22Rv1 (cell line): Measurements from ENCODE around the gene SREK1IP1.
"Not testable (repeated sequence)": the region's sequence is repeated elsewhere in the genome, so short reads cannot be mapped to it uniquely, and the experiment has no call there.

ENCODE experiments used
- H3K27ac ChIP-seq: fragments of 450-650 bp; 2 replicates; pipeline ENCODE4 v1.5.1; 2017
- ZFX ChIP-seq: fragments of 450-650 bp; IDR thresholded peaks from 2 replicates; pipeline ENCODE4 v1.6.1; 2017; ENCODE audit warnings: antibody characterized with exemption, borderline replicate concordance
- TF ChIP-seq, protein P1 (sequence below): fragments of 450-650 bp; IDR thresholded peaks from 2 replicates; pipeline ENCODE4 v1.5.1; 2017; ENCODE audit warnings: mild to moderate bottlenecking

Gene SREK1IP1

DNA sequence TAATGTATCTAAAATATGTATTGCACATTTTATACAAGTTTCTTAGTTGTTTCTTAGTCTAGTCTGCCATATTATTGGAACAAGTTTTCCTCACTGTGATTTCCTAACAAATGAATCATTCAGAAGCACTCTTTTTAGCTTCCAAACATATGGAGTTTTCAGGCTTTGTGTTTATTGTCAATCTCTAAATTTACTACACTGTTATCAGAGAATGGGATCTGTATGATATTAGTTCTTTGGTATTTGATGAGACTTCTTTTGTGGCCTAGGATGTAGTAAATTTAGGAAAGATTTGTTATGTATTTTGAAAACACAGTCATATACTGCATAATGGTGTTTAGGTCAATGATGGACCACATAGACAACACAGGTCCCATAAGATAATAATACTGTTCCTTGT, 25.7 kb downstream of the SREK1IP1 start:
- TF ChIP-seq, protein P1, sequence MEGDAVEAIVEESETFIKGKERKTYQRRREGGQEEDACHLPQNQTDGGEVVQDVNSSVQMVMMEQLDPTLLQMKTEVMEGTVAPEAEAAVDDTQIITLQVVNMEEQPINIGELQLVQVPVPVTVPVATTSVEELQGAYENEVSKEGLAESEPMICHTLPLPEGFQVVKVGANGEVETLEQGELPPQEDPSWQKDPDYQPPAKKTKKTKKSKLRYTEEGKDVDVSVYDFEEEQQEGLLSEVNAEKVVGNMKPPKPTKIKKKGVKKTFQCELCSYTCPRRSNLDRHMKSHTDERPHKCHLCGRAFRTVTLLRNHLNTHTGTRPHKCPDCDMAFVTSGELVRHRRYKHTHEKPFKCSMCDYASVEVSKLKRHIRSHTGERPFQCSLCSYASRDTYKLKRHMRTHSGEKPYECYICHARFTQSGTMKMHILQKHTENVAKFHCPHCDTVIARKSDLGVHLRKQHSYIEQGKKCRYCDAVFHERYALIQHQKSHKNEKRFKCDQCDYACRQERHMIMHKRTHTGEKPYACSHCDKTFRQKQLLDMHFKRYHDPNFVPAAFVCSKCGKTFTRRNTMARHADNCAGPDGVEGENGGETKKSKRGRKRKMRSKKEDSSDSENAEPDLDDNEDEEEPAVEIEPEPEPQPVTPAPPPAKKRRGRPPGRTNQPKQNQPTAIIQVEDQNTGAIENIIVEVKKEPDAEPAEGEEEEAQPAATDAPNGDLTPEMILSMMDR = no peak
- TF ChIP-seq ZFX = no peak
- H3K27ac ChIP-seq = no peak overlapping the region

DNA sequence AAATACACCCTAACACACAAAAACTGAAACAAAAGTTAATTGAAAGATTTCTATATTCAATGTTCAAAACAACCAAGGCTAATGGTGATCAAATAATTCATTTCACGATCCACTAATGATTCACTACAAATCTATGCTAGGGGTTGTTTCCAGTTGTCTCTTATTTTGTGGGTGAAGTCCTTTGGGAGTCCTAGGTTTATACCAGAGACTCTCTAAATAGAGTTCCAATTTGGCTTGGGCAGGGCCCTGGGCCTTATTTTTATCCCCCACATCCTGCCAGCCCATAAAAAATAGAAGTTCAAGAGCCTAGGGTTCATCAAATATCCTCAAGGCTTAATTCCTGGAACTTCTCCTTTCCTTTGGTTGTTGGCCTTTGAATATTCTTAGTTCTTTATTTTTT, 26.1 kb downstream of the SREK1IP1 start:
- no peak overlapping the region for H3K27ac ChIP-seq
- TF ChIP-seq, protein P1 = no peak
- no peak for TF ChIP-seq ZFX

DNA sequence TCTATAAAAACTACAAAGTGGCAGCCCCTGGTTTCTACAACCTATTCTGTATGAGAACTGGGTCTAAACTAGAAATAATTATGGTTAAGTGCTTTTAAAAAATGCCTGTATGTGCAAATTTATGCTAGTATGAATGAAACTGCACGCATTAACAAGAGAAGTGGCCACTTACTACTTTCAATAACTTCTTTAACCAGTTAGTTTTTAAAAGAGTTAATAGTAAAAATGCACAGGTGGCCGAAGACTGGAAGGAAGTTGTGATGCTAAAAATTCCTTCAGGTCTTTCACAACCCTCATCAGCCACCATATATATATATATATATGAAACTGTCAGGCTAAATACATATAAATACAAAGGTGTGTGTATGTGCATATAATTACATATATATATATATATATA, 41.3 kb downstream of the SREK1IP1 start:
- TF ChIP-seq, protein P1 = no peak
- TF ChIP-seq ZFX = no peak
- no peak overlapping the region for H3K27ac ChIP-seq

DNA sequence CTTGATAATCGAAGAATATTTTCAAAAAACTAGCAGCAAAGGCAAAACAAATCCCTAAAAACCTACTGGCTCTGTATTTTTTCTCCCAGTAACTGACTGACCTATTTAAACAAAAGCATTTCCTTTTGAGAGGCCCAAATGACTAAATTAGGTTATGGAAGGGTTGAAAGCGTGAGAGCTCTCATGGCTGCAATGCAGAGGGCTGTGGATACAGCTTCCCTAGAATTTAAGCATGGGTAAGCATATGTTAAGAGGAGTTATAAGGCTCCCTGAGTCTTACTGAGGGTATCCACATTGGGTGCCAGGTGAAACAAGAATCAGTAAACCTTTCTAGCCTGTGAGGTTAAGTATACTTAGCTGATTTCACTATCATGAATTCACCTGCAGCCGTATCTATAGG, 45.9 kb downstream of the SREK1IP1 start:
- TF ChIP-seq ZFX = no peak
- TF ChIP-seq, protein P1 = no peak
- no peak overlapping the region for H3K27ac ChIP-seq

DNA sequence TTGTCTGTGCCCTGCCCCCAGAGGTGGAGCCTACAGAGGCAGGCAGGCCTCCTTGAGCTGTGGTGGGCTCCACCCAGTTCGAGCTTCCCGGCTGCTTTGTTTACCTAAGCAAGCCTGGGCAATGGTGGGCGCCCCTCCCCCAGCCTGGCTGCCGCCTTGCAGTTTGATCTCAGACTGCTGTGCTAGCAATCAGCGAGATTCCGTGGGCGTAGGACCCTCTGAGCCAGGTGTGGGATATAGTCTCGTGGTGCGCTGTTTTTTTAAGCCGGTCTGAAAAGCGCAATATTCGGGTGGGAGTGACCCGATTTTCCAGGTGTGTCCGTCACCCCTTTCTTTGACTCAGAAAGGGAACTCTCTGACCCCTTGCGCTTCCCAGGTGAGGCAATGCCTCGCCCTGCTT, 54.0 kb downstream of the SREK1IP1 start:
- H3K27ac ChIP-seq = peak overlapping the region; percentile 36; the same call in 1 of the 2 replicates

DNA sequence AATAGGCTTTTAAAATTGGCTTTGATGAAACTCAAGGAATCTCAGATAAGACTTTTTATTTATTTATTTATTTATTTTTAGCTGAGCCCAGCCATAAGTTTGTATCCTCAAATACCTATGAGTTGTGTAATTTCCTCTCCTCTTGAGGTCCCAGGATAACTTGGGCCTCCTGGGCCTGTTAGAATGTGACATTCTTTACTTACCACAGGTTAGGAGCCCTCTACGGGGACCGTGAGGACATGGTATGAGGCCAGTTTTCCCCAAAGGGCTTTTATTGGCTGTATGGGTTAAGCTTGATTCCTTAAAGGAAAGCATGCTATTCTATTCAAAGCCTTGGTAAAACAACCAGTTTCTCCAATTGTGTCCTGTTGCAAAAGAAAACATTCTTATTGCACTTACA, 61.3 kb downstream of the SREK1IP1 start:
- no peak overlapping the region for H3K27ac ChIP-seq
- TF ChIP-seq ZFX = no peak
- TF ChIP-seq, protein P1 = no peak

DNA sequence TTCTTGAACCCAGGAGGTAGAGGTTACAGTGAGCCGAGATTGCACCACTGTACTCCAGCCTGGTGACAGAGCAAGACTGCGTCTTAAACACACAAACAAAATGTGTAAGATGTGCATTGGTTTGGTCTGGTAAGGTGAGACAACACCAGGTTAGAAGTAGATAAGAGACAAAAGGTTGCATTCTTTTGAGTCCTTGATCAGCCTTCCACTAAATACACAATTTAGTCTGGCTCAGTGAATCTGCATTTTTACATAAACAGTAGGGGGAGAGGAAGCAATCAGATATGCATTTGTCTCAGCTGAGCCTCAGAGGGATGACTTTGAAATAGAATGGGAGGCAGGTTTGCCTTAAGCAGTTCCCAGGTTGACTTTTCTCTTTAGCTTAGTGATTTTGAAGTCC, 62.4 kb downstream of the SREK1IP1 start:
- H3K27ac ChIP-seq = not testable (repeated sequence)

DNA sequence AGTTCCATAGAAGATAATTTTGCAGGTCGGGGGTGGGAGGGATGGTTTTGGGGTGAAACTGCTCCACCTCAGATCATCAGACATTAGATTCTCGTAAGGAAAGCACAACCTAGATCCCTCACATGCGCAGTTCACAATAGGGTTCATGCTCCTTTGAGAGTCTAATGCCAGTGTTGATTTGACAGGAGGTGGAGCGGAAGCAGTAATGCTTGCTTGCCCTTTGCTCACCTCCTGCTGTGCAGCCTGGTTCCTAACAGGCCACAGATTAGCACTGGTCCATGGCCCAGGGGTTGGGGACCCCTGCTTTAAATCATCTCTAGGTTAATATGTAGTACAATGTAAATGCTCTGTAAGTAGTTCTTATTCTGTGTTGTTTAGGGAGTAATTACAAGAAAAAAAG, 67.7 kb downstream of the SREK1IP1 start:
- TF ChIP-seq ZFX = no peak
- TF ChIP-seq, protein P1 = no peak

DNA sequence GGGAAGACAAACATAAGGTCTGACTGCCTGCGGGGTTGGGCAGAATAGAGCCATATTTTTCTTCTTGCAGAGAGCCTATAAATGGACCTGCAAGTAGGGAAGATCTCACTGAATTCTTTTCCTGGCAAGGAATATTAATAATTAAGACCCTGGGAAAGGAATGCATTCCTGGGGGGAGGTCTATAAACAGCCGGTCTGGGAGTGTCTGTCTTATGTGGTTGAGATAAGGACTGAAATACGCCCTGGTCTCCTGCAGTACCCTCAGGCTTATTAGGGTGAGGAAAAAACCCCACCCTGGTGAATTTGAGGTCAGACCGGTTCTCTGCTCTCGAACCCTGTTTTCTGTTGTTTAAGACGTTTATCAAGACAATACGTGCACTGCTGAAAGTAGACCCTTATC, 72.1 kb downstream of the SREK1IP1 start:
- not testable (repeated sequence) for H3K27ac ChIP-seq

More for the DNA sequence above, 67.7 kb downstream of the SREK1IP1 start:
- H3K27ac ChIP-seq = no peak overlapping the region
